HG03045 (cell line): ENCODE results near the gene HBA1.
"Not testable (repeated sequence)": the region's sequence is repeated elsewhere in the genome, so short reads cannot be mapped to it uniquely, and the experiment has no call there.

ENCODE experiments used
- ATAC-seq: cut with Tn5 transposase; IDR thresholded peaks from one replicate; pipeline ENCODE4 v1.9.1; 2021; ENCODE audit warnings: mild to moderate bottlenecking, moderate library complexity; ENCODE audit not compliant: unreplicated experiment

HBA1 gene

DNA sequence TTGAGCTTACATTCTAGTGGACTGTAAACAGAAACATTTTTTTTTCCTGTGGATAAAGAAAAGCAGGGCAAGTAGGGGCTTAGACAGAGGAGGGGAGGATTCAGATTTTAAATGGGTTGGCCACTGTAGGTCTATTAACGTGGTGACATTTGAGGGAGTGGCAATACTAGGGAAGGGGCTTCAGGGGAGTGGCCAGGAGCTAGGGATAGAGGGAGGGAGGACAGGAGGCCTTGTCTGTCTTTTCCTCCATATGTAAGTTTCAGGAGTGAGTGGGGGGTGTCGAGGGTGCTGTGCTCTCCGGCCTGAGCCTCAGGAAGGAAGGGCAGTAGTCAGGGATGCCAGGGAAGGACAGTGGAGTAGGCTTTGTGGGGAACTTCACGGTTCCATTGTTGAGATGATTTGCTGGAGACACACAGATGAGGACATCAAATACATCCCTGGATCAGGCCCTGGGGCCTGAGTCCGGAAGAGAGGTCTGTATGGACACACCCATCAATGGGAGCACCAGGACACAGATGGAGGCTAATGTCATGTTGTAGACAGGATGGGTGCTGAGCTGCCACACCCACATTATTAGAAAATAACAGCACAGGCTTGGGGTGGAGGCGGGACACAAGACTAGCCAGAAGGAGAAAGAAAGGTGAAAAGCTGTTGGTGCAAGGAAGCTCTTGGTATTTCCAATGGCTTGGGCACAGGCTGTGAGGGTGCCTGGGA lies 17.2 kb upstream of the HBA1 start:
- no peak for ATAC-seq

DNA sequence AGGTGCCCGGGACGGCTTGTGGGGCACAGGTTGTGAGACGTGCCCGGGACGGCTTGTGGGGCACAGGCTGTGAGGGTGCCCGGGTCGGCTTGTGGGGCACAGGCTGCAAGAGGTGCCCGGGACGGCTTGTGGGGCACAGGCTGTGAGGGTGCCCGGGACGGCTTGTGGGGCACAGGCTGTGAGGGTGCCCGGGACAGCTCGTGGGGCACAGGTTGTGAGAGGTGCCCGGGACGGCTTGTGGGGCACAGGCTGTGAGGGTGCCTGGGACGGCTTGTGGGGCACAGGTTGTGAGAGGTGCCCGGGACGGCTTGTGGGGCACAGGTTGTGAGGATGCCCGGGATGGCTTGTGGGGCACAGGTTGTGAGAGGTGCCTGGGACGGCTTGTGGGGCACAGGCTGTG lies 16.2 kb upstream of the HBA1 start:
- not testable (repeated sequence) for ATAC-seq

DNA sequence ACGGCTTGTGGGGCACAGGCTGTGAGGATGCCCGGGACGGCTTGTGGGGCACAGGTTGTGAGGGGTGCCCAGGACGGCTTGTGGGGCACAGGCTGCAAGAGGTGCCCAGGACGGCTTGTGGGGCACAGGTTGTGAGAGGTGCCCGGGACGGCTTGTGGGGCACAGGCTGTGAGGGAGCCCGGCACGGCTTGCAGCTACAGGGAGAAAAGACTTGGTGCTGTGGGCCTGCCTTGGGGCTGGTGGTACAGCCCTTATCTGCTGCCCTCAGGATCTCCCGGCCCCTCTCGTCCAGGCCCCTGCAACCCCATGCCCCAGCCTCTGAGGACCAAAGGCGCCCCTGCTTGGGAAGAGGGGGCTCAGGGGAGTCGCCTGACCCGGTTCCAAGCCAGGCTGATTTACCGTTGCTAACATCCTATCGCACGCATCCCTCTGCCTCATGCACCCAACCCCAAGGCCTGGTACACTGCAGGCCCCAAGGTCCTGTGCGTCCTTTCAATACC lies 15.7 kb upstream of the HBA1 start:
- ATAC-seq = no peak

DNA sequence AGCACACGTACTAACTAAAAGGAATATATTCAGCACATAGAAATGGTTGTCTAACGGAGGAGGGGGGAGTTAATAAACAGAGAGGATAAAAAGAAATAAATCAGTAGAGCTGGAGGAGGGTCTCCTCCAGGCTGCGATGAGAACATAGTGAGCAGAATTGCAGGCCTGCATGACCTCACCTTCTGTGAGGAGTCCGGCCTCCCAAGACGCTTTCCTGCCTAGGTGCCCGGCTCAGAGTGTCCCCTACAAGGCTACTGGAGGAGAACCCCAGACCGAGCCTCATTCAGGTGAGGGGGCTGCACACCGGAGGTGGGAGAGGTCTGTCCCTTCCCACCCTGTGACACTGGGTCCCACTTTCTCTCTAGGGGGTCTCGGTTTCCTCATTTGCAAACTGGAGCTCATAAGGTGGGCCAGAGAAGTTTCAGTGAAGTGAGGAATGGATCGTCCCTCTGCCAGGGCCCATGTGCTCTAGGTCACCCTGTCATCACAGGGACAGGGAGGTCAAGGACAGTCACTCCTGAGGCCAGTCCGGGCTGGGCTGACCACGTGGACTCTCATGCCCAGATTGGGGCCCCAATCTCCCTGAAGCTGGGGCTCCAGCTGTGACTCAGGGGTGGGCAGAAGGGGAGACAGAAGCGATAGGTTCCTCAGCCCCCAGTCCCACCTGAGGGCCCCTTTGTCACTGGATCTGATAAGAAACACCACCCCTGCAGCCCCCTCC lies 14.0 kb upstream of the HBA1 start:
- ATAC-seq = no peak

DNA sequence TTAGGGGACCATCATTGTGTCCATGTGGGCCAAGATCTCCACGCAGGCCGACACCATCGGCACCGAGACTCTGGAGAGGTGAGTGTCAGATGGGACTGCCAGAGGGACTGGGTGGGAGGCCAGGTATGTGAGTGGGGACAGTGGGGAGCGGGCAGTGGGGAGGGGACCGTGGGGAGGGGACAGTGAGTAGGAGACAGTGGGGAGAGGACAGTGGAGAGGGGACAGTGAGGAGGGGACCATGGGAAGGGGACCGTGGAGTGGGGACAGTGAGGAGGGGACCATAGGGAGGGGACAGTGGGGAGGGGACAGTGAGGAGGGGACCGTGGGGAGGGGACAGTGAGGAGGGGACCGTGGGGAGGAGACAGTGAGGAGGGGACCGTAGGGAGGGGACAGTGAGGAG lies 13.3 kb upstream of the HBA1 start:
- not testable (repeated sequence) for ATAC-seq

DNA sequence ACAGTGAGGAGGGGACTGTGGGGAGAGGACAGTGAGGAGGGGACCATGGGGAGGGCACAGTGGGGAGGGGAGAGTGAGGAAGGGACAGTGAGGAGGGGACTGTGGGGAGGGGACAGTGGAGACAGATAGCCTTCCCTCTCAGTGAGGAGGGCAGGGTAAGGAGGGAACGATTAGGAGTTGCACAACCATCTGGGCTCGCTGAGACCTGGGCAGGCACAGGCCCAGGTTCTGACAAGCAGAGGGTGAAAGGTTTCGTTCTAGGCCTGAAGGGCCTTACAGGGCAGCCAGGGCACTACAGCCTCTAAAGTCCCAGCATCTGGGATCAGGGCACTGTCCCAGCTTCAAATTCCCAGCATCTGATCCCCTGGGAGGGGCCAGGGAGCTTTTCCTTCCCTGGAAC lies 12.8 kb upstream of the HBA1 start:
- not testable (repeated sequence) for ATAC-seq

DNA sequence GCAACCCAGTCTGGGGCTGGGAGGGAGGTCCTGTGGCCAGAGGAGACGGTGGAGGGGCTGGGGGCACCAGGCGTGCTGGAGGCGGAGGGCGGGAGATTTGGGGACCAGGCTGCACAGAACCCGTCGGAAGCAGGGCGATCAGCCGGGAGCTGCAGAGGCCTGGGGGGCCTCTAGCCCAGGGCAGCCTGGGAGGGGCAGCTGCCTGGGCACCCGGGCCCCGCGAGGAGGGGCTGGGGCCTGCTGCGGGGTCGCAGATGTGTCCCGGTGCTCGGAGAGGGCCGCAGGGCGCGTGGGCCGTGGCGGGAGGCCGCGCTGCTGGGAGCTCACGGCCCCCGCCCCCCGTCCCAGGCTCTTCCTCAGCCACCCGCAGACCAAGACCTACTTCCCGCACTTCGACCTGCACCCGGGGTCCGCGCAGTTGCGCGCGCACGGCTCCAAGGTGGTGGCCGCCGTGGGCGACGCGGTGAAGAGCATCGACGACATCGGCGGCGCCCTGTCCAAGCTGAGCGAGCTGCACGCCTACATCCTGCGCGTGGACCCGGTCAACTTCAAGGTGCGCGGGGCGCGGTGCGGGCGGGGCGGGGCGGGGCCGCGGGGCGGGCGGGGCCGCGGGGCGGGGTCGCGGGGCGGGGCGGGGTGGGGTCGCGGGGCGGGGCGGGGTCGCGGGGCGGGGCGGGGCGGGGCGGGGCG lies 12.2 kb upstream of the HBA1 start:
- not testable (repeated sequence) for ATAC-seq

DNA sequence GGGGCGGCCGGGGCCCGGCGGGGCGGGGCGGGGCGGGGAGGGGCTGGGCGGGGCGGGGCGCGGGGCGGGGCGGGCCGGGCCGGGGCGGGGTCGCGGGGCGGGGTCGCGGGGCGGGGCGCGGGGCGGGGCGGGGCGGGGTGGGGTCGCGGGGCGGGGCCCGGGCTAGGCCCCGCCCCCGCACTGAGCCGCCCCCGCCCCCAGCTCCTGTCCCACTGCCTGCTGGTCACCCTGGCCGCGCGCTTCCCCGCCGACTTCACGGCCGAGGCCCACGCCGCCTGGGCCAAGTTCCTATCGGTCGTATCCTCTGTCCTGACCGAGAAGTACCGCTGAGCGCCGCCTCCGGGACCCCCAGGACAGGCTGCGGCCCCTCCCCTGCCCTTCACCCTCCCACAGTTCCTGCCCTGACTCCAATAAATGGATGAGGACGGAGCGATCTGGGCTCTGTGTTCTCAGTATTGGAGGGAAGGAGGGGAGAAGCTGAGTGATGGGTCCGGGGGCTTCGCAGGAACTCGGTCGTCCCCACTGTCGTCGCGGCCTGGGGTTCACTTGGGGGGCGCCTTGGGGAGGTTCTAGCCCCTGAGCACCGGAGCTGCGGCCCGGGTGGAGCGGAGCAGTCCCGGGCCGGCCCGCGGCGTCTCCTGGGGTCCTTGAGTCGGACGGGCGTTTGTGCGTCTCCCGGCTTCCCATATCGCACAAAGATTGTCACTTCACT lies 11.5 kb upstream of the HBA1 start:
- ATAC-seq = no peak

DNA sequence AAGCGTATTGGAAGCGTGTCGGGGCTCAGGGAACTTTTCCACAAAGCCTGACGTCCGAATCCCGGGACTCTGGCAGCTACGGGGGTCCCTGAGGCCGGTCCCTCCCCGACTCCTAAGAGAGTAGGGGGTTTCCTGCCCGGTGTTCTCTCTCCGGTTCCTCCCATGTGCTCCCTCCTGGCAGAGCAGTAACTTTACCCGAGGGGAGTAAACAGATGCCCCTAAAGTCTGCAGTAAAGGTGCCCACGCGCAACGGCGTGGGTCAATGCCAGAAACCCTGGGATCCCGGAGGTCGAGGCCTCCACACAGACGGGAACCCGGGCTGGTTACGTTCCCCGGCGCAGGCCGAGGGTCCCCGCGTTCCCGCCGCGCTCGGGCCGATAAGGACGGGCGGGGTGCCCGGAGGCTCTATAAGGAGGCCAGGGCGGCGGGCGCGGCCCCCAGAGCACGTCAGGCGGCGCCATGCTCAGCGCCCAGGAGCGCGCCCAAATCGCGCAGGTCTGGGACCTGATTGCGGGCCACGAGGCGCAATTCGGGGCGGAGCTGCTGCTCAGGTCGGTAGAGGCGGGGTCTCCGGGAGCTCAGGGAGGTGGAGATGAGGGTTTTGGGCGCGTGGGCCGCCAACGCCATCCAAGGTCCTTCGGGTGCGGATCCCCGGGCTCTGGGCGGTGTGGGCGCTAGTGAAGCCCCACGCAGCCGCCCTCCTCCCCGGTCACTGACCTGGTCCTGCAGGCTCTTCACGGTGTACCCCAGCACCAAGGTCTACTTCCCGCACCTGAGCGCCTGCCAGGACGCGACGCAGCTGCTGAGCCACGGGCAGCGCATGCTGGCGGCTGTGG lies 10.7 kb upstream of the HBA1 start, which contains the start of gene HBM:
TSS of gene HBM (plus strand) at position 440 of the 836 bp plus-strand sequence. CDS start at position 460, 20 bp downstream.
- no peak for ATAC-seq

DNA sequence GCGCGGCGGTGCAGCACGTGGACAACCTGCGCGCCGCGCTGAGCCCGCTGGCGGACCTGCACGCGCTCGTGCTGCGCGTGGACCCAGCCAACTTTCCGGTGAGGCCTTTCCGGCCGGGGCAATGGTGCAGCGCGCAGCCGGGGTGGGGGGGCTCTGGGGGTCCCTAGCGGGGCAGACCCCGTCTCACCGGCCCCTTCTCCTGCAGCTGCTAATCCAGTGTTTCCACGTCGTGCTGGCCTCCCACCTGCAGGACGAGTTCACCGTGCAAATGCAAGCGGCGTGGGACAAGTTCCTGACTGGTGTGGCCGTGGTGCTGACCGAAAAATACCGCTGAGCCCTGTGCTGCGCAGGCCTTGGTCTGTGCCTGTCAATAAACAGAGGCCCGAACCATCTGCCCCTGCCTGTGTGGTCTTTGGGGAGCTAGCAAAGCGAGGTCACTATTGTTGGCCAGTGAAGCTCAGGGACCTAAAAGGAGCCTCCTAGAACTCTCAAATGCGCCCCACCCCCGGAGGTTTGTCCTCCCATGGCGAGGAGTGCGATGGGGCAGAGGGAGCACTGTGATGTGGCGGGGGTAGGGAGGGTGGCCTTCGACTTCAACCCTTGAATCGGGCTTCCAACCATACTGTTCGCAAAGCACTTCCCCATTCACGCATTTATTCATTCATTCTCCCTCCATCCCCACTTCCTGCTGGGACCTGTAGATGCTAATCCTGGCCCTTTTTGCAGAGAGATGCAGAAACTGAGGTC lies 9.9 kb upstream of the HBA1 start:
- no peak for ATAC-seq

DNA sequence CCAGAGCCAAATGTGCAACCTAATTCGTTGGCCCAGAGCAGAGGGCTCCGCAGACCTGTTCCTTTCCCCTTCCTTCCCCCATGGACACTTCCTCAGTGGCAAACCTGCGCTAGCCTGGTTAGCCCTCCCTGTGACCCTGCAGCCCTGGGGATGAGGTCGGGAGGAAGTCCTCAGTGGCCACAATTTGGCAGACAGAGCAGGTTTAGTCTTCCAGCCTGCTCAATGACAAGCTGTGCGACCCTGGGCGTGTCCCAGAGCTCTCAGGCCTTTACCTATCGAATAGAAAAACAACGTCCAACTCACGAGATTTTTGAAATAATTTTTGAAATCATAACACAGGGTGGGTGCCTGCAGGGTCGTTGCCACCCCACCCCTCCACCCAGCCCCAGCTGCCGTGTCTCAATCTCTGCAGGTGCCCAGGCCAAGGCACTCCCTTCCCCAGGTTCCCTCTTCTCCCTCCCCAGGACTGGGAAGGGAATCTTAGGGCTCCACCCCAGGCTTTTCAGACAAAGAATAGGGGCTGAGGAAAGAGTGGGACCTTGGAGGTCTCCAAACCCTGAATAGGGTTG lies 9.3 kb upstream of the HBA1 start:
- ATAC-seq = no peak

DNA sequence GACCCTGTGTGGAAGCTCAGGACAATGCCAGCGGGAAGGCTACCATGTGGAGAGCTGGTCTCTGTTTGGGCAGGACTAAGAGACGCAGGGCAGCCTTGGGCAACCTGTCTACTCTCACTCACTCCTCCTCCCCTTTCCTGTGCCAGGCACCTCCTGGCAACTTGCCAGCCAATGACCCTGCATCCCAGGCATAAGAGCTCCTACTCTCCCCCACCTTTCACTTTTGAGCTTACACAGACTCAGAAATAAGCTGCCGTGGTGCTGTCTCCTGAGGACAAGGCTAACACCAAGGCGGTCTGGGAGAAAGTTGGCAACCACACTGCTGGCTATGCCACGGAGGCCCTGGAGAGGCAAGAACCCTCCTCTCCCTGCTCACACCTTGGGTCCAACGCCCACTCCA lies 8.1 kb upstream of the HBA1 start:
- ATAC-seq = no peak

DNA sequence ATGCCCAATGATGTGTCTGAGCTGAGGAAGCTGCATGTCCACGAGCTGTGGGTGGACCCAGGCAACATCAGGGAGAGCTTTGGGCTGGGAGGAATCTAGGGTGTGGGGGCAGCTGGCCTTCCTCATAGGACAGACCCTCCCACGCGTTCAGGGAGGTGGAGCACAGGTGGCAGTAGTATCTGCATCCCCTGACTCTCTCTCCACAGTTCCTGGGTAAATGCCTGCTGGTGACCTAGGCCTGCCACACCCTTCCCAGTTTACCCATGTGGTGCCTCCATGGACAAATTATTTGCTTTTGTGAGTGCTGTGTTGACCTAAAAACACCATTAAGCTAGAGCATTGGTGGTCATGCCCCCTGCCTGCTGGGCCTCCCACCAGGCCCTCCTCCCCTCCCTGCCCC lies 7.5 kb upstream of the HBA1 start:
- no peak for ATAC-seq

DNA sequence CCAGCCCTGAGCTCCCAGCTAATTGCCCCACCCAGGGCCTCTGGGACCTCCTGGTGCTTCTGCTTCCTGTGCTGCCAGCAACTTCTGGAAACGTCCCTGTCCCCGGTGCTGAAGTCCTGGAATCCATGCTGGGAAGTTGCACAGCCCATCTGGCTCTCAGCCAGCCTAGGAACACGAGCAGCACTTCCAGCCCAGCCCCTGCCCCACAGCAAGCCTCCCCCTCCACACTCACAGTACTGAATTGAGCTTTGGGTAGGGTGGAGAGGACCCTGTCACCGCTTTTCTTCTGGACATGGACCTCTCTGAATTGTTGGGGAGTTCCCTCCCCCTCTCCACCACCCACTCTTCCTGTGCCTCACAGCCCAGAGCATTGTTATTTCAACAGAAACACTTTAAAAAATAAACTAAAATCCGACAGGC lies 6.4 kb upstream of the HBA1 start:
- ATAC-seq = not testable (repeated sequence)

DNA sequence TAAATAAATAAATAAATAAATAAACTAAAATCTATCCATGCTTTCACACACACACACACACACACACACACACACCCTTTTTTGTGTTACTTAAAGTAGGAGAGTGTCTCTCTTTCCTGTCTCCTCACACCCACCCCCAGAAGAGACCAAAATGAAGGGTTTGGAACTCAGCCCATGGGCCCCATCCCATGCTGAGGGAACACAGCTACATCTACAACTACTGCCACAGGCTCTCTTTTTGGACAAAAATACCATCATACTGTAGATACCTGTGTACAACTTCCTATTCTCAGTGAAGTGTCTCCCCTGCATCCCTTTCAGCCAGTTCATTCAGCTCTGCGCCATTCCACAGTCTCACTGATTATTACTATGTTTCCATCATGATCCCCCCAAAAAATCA lies 5.7 kb upstream of the HBA1 start:
- ATAC-seq = no peak

DNA sequence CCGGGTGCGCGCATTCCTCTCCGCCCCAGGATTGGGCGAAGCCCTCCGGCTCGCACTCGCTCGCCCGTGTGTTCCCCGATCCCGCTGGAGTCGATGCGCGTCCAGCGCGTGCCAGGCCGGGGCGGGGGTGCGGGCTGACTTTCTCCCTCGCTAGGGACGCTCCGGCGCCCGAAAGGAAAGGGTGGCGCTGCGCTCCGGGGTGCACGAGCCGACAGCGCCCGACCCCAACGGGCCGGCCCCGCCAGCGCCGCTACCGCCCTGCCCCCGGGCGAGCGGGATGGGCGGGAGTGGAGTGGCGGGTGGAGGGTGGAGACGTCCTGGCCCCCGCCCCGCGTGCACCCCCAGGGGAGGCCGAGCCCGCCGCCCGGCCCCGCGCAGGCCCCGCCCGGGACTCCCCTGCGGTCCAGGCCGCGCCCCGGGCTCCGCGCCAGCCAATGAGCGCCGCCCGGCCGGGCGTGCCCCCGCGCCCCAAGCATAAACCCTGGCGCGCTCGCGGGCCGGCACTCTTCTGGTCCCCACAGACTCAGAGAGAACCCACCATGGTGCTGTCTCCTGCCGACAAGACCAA lies 4.0 kb upstream of the HBA1 start, which contains the start of gene HBA2:
TSS of gene HBA2 (plus strand) at position 503 of the 568 bp plus-strand sequence. CDS start at position 540, 37 bp downstream.
- ATAC-seq = not testable (repeated sequence)

DNA sequence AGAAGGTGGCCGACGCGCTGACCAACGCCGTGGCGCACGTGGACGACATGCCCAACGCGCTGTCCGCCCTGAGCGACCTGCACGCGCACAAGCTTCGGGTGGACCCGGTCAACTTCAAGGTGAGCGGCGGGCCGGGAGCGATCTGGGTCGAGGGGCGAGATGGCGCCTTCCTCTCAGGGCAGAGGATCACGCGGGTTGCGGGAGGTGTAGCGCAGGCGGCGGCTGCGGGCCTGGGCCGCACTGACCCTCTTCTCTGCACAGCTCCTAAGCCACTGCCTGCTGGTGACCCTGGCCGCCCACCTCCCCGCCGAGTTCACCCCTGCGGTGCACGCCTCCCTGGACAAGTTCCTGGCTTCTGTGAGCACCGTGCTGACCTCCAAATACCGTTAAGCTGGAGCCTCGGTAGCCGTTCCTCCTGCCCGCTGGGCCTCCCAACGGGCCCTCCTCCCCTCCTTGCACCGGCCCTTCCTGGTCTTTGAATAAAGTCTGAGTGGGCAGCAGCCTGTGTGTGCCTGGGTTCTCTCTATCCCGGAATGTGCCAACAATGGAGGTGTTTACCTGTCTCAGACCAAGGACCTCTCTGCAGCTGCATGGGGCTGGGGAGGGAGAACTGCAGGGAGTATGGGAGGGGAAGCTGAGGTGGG lies 3.1 kb upstream of the HBA1 start:
- ATAC-seq = not testable (repeated sequence)
